ENCODE measurements around the gene DOCK2. TPM values are rescaled to one million over a fixed set of nuclear protein-coding genes. Genes with fewer than 3 reads are reported as not detected.

The DOCK2 gene
- total and polyA plus RNA-seq, 2 donors (not counting 3 experiments of a cell fraction or from before 2014, with no cell fraction given) = 0.62 to 4.8 TPM

GRCh38 chr5:169742771-169743296 is 105.8 kb downstream of the DOCK2 start:
- H3K27me3 ChIP-seq (ENCODE audit: control insufficient read depth in 2 of 2, insufficient read depth in 2 of 2, low read length in 2 of 2) = no peaks in the 10 kb centered on the region
- no peaks in the 10 kb centered on the region for H4K20me1 ChIP-seq (replicated peaks; ENCODE audit: control insufficient read depth, extremely low read depth, insufficient read depth, low read length)
- no peaks in the 10 kb centered on the region for H3K79me2 ChIP-seq (ENCODE audit: control insufficient read depth, insufficient read depth, low read length)
- no peak overlapping the region for H3K27ac ChIP-seq (ENCODE audit: insufficient read depth, low read depth, low read length)
- no peaks in the 10 kb centered on the region for H3K36me3 ChIP-seq (ENCODE audit: control insufficient read depth in 2 of 2, extremely low read depth in 1 of 2, insufficient read depth in 2 of 2, low read length in 2 of 2)
- no TSS peak for BruUV-seq (replicated peaks)
- dilution Hi-C loops (cut with MboI; ENCODE audit: extremely low pct_ligation_motif_present, low sequenced_read_pairs) (no loop called here), intact Hi-C loops (cut with micrococcal nuclease) (no loop called here)
- H3K9me1 ChIP-seq (replicated peaks; ENCODE audit: control insufficient read depth, extremely low read depth, insufficient read depth, low read length) = no peaks in the 10 kb centered on the region
- no peaks in the 10 kb centered on the region for H3K4me1 ChIP-seq (ENCODE audit: control insufficient read depth, extremely low read depth, insufficient read depth, low read length)
- H3K9me3 ChIP-seq (replicated peaks; ENCODE audit: control insufficient read depth, insufficient read depth, low read length) = no peaks in the 10 kb centered on the region
- DNase-seq (ENCODE audit: low read depth, low spot score) = no peak
- POLR2A ChIA-PET = no interaction called here
- TF ChIP-seq EZH2 (IDR thresholded peaks at IDR 0.05; ENCODE audit: borderline replicate concordance, low read depth, low read length, severe bottlenecking) = no peak
- TF ChIP-seq POLR2A (IDR thresholded peaks at IDR 0.05; ENCODE audit: low read depth, low read length) = no peak
- TF ChIP-seq MAX (IDR thresholded peaks at IDR 0.05; ENCODE audit: insufficient read depth, insufficient read length) = no peak
- no peak for TF ChIP-seq FOS (IDR thresholded peaks at IDR 0.05; ENCODE audit: borderline replicate concordance, insufficient read depth, low read length)
- no peak for TF ChIP-seq POLR2AphosphoS5 (IDR thresholded peaks at IDR 0.05; ENCODE audit: insufficient read depth, low read depth, low read length)
- no peak for TF ChIP-seq GATA2 (IDR thresholded peaks at IDR 0.05; ENCODE audit: insufficient read depth, insufficient read length, low read depth, low read length)
- no peak for TF ChIP-seq JUN (IDR thresholded peaks at IDR 0.05; ENCODE audit: borderline replicate concordance, insufficient read depth, insufficient read length, low read depth)
- FAIRE-seq = no peak
- no peak overlapping the region for H3K4me3 ChIP-seq (replicated peaks in 1 of 3; ENCODE audit: insufficient read depth in 1 of 3, low read depth in 1 of 3, low read length in 3 of 3)
- CTCF ChIA-PET = interaction anchor here (0.8 to 1.9 kb wide), 3 partner anchors 8 to 238 kb away, joined by 3 to 7 read pairs (median 6); partner anchors contain the start of gene INSYN2B
- no peak overlapping the region for H2AFZ ChIP-seq (ENCODE audit: low read depth, low read length)
- H3K9ac ChIP-seq (replicated peaks; ENCODE audit: extremely low read depth, insufficient read depth, low read length) = no peak overlapping the region
- H3K4me2 ChIP-seq (ENCODE audit: insufficient read depth, low read length) = no peak overlapping the region

GRCh38 chr5:169744336-169744735 is 107.3 kb downstream of the DOCK2 start:
- Histone ChIP-seq H2AFZ (ENCODE audit: low read depth, low read length) (no peak overlapping the region), H3K4me2 (ENCODE audit: insufficient read depth, low read length) (no peak overlapping the region), H3K9ac (replicated peaks; ENCODE audit: extremely low read depth, insufficient read depth, low read length) (no peak overlapping the region), H3K79me2 (ENCODE audit: control insufficient read depth, insufficient read depth, low read length) (no peaks in the 10 kb centered on the region), H3K27ac (ENCODE audit: insufficient read depth, low read depth, low read length) (no peak overlapping the region), H3K36me3 (ENCODE audit: control insufficient read depth in 2 of 2, extremely low read depth in 1 of 2, insufficient read depth in 2 of 2, low read length in 2 of 2) (no peaks in the 10 kb centered on the region), H3K9me1 (replicated peaks; ENCODE audit: control insufficient read depth, extremely low read depth, insufficient read depth, low read length) (no peaks in the 10 kb centered on the region), H3K4me3 (replicated peaks in 1 of 3; ENCODE audit: insufficient read depth in 1 of 3, low read depth in 1 of 3, low read length in 3 of 3) (no peak overlapping the region), H3K9me3 (replicated peaks; ENCODE audit: control insufficient read depth, insufficient read depth, low read length) (no peaks in the 10 kb centered on the region), H3K27me3 (ENCODE audit: control insufficient read depth in 2 of 2, insufficient read depth in 2 of 2, low read length in 2 of 2) (no peaks in the 10 kb centered on the region), H4K20me1 (replicated peaks; ENCODE audit: control insufficient read depth, extremely low read depth, insufficient read depth, low read length) (no peaks in the 10 kb centered on the region), H3K4me1 (ENCODE audit: control insufficient read depth, extremely low read depth, insufficient read depth, low read length) (no peaks in the 10 kb centered on the region)
- no peak for TF ChIP-seq MYC (IDR thresholded peaks at IDR 0.05; ENCODE audit: low read depth, low read length)
- no peak for TF ChIP-seq EZH2 (IDR thresholded peaks at IDR 0.05; ENCODE audit: borderline replicate concordance, low read depth, low read length, severe bottlenecking)
- no peak for TF ChIP-seq MAX (IDR thresholded peaks at IDR 0.05; ENCODE audit: insufficient read depth, insufficient read length)
- TF ChIP-seq FOS (IDR thresholded peaks at IDR 0.05; ENCODE audit: borderline replicate concordance, insufficient read depth, low read length) = no peak
- no peak for TF ChIP-seq JUN (IDR thresholded peaks at IDR 0.05; ENCODE audit: borderline replicate concordance, insufficient read depth, insufficient read length, low read depth)
- TF ChIP-seq POLR2AphosphoS5 (IDR thresholded peaks at IDR 0.05; ENCODE audit: insufficient read depth, low read depth, low read length) = no peak
- TF ChIP-seq POLR2A (IDR thresholded peaks at IDR 0.05; ENCODE audit: low read depth, low read length) = no peak
- no peak for TF ChIP-seq GATA2 (IDR thresholded peaks at IDR 0.05; ENCODE audit: insufficient read depth, insufficient read length, low read depth, low read length)
- TF ChIP-seq CTCF (IDR thresholded peaks at IDR 0.05; ENCODE audit: extremely low read depth in 1 of 2, insufficient read depth in 1 of 2, low read depth in 1 of 2, low read length in 2 of 2) = no peak
- ChIA-PET POLR2A (no interaction called here), CTCF (interaction anchor here (1.9 kb wide), 1 partner anchor 17 kb away, joined by 7 read pairs; no protein-coding TSS in a partner anchor)
- intact Hi-C loops (cut with micrococcal nuclease) = no loop called here
- dilution Hi-C loops (cut with MboI; ENCODE audit: extremely low pct_ligation_motif_present, low sequenced_read_pairs) = no loop called here
- FAIRE-seq (no peak), DNase-seq (ENCODE audit: low read depth, low spot score) (no peak)
- no TSS peak for BruUV-seq (replicated peaks)
